ENCODE measurements around the gene CDH13. TPM values are rescaled to one million over a fixed set of nuclear protein-coding genes. Genes with fewer than 3 reads are reported as not detected.

CDH13 gene
- polyA plus RNA-seq, 1 experiment = 113 TPM

- ChIA-PET CTCF (interaction anchor here (0.6 kb wide), 1 partner anchor 128 kb away, joined by 3 read pairs; no protein-coding TSS in a partner anchor), POLR2A (no interaction called here)
- TF ChIP-seq CTCF (IDR thresholded peaks at IDR 0.05; ENCODE audit: insufficient read depth, low read depth, low read length) = no peak
- H3K36me3 ChIP-seq (ENCODE audit: control insufficient read depth, insufficient read depth, low read length) = peaks cover 4% of the 10 kb centered on the region
- DNase-seq (ENCODE audit: low read depth) = no peak
- no peaks in the 10 kb centered on the region for H3K27me3 ChIP-seq (ENCODE audit: control insufficient read depth, insufficient read depth, low read length)
- no peak overlapping the region for H3K4me3 ChIP-seq (ENCODE audit: low read depth, low read length)
Observed at GRCh38 chr16:83810901-83811300, 1184.1 kb downstream of the CDH13 start.

GRCh38 chr16:83813823-83814658 lies 1187.3 kb downstream of the CDH13 start:
- DNase-seq (ENCODE audit: low read depth) = peak; percentile 62
- ChIA-PET POLR2A (no interaction called here), CTCF (interaction anchor here (0.6 to 1.0 kb wide), 2 partner anchors 11 to 27 kb away, joined by 3 read pairs; no protein-coding TSS in a partner anchor)
- TF ChIP-seq CTCF (IDR thresholded peaks at IDR 0.05; ENCODE audit: insufficient read depth, low read depth, low read length) = no peak
- H3K4me3 ChIP-seq (ENCODE audit: low read depth, low read length) = 0 out of 2 replicates have a peak overlapping the region, but pooled peaks have one; percentile 10
- peaks cover 4% of the 10 kb centered on the region for H3K36me3 ChIP-seq (ENCODE audit: control insufficient read depth, insufficient read depth, low read length)
- no peaks in the 10 kb centered on the region; the same call in none of the 2 replicates for H3K27me3 ChIP-seq (ENCODE audit: control insufficient read depth, insufficient read depth, low read length)

GRCh38 chr16:83814659-83814985 lies 1187.9 kb downstream of the CDH13 start:
- no peak for TF ChIP-seq CTCF (IDR thresholded peaks at IDR 0.05; ENCODE audit: insufficient read depth, low read depth, low read length)
- CTCF ChIA-PET = interaction anchor here (0.6 to 1.0 kb wide), 2 partner anchors 11 to 27 kb away, joined by 3 read pairs; no protein-coding TSS in a partner anchor
- Histone ChIP-seq H3K4me3 (ENCODE audit: low read depth, low read length) (no peak overlapping the region), H3K36me3 (ENCODE audit: control insufficient read depth, insufficient read depth, low read length) (peaks cover 4% of the 10 kb centered on the region), H3K27me3 (ENCODE audit: control insufficient read depth, insufficient read depth, low read length) (no peaks in the 10 kb centered on the region; the same call in none of the 2 replicates)
- POLR2A ChIA-PET = no interaction called here
- no peak for DNase-seq (ENCODE audit: low read depth)

GRCh38 chr16:83817022-83817421 lies 1190.3 kb downstream of the CDH13 start:
- no peak for DNase-seq (ENCODE audit: low read depth)
- POLR2A ChIA-PET = no interaction called here
- peaks cover 2% of the 10 kb centered on the region for H3K27me3 ChIP-seq (ENCODE audit: control insufficient read depth, insufficient read depth, low read length)
- no peak for TF ChIP-seq CTCF (IDR thresholded peaks at IDR 0.05; ENCODE audit: insufficient read depth, low read depth, low read length)
- peaks cover 4% of the 10 kb centered on the region for H3K36me3 ChIP-seq (ENCODE audit: control insufficient read depth, insufficient read depth, low read length)
- CTCF ChIA-PET = interaction anchor here (1.7 kb wide), 1 partner anchor 84 kb away, joined by 4 read pairs; no protein-coding TSS in a partner anchor
- no peak overlapping the region for H3K4me3 ChIP-seq (ENCODE audit: low read depth, low read length)

GRCh38 chr16:83818276-83818675 lies 1191.5 kb downstream of the CDH13 start:
- Histone ChIP-seq H3K27me3 (ENCODE audit: control insufficient read depth, insufficient read depth, low read length) (peaks cover 2% of the 10 kb centered on the region), H3K36me3 (ENCODE audit: control insufficient read depth, insufficient read depth, low read length) (no peaks in the 10 kb centered on the region), H3K4me3 (ENCODE audit: low read depth, low read length) (no peak overlapping the region)
- DNase-seq (ENCODE audit: low read depth) = no peak
- TF ChIP-seq CTCF (IDR thresholded peaks at IDR 0.05; ENCODE audit: insufficient read depth, low read depth, low read length) = no peak
- ChIA-PET CTCF (no interaction called here), POLR2A (no interaction called here)
